Heart left ventricle (tissue), 16 donors: ENCODE data around the gene PTPRN2. TPM values are rescaled to one million over a fixed set of nuclear protein-coding genes. Genes with fewer than 3 reads are reported as not detected.

Experiments used
- ATAC-seq, 4 donors: fragments of 200-7000 bp; cut with Tn5 transposase; one replicate each; pipeline ENCODE4 v1.9.1; 2020 to 2022; ENCODE audit warnings: moderate library complexity in 4 of 4, mild to moderate bottlenecking in 3 of 4, moderate number of reproducible peaks in 1 of 4
- DNase-seq, 5 donors: peaks; one replicate each; pipeline ENCODE4 v3.0.0-alpha.2; 2020
- H3K27ac ChIP-seq, 12 donors: fragments of 200-600 bp; sonication (generic) in 4 of 12; one replicate each; pipeline versions ENCODE4 v1.5.0 to v1.8.0; 2016 to 2022; ENCODE audit warnings: mild to moderate bottlenecking in 2 of 12
- H3K27me3 ChIP-seq, 9 donors: fragments of 200-600 bp; sonication (generic) in 2 of 9; one replicate each; pipeline versions ENCODE4 v1.5.1 to v1.8.0; 2016 to 2022; ENCODE audit warnings: mild to moderate bottlenecking in 3 of 9
- H3K36me3 ChIP-seq, 9 donors: fragments of 200-600 bp; sonication (generic) in 2 of 9; one replicate each; pipeline versions ENCODE4 v1.5.0 to v1.8.0; 2018 to 2022; ENCODE audit warnings: mild to moderate bottlenecking in 2 of 9
- H3K4me1 ChIP-seq, 12 donors: fragments of 200-600 bp; sonication (generic) in 4 of 12; one replicate each; pipeline versions ENCODE4 v1.5.0 to v1.8.0; 2016 to 2022; ENCODE audit warnings: mild to moderate bottlenecking in 3 of 12
- H3K4me3 ChIP-seq, 12 donors: fragments of 200-600 bp; sonication (generic) in 4 of 12; one replicate each; pipeline versions ENCODE4 v1.5.0 to v1.8.0; 2017 to 2022; ENCODE audit warnings: mild to moderate bottlenecking in 9 of 12, moderate library complexity in 4 of 12
- H3K9me3 ChIP-seq, 12 donors: fragments of 200-600 bp; sonication (generic) in 4 of 12; one replicate each; pipeline versions ENCODE4 v1.5.0 to v1.8.0; 2016 to 2022; ENCODE audit warnings: mild to moderate bottlenecking in 1 of 12
- POLR2A ChIP-seq, 2 donors: fragments of 450-650 bp; IDR thresholded peaks; one replicate each; pipeline ENCODE4 v1.6.1; 2017; ENCODE audit warnings: antibody characterized with exemption in 2 of 2, mild to moderate bottlenecking in 2 of 2, moderate library complexity in 2 of 2
- WGBS, 4 donors: extraction: QIAGEN DNeasy Blood & Tissue Kit in 2 of 4; methylation state at CpG; one replicate each; pipeline versions ENCODE4 v1.1.5 to v1.1.7; 2013 to 2018; 5-methylcytosine and 5-hydroxymethylcytosine counted together
- intact Hi-C, 10 donors: fragments of 100-400 bp; cut with DNase I; formaldehyde crosslinking; loops; one replicate each; pipeline versions ENCODE4 v1.11.1 to v1.14.2; 2022
- polyA plus RNA-seq, 2 donors: library from polyadenylated mRNA; stranded (reverse); fragments of 200-250 nt; gene quantifications; one replicate each; pipeline ENCODE4 v1.2.3, GENCODE V29; 2013
- total RNA-seq, 9 donors: library from RNA; depleted of rRNA in 2 of 9; stranded (reverse); fragments of >200 nt in 2 of 9; fragmentation: NEBNext Ultra II Directional in 3 of 9; extraction: Animal tissue kit (Norgen Biotek cat#: 25700) in 3 of 9; gene quantifications; one replicate each; pipeline versions ENCODE4 v1.1.0 to v1.2.4, GENCODE V29; 2016 to 2023
- TF ChIP-seq, protein P1 (sequence below), 12 donors: fragments of 200-600 bp; sonication (generic) in 4 of 12; IDR thresholded peaks; one replicate each; pipeline versions ENCODE4 v1.5.0 to v1.8.0; 2018 to 2022; ENCODE audit warnings: antibody characterized with exemption in 12 of 12, mild to moderate bottlenecking in 5 of 12
- donor health status: ischemic (EF 13 %, LVEDD 7.1; RV severe dilation, severe dysfunction).
- donor health status: healthy with polysubstance abuse.
- donor health status: DM: no; HTN: yes; CAD: no.
- donor health status: DM: no; HTN: no; CAD: no.
- donor health status: ischemic (EF 25% LVEDD 6.9; RV normal size, moderate dysfunction).
- donor health status: ischemic (EF 25% LVEDD 5.7; RV mildly dilated, moderate dysfunction).
- donor health status: healthy.
- donor health status: DM: yes; HTN: yes; CAD: no.
- donor health status: ischemic (EF 35%, LVEDD 5.7; RV mildly dilated, moderate dysfunction).
- donor health status: nonischemic (EF 11% LVEDD 7.7; RV severe dilation, severe dysfunction).
- donor health status: DM: yes; HTN: yes; CAD: no.
- donor health status: PGD.
- donor health status: ischemic (EF 29% LVEDD 5.4; RV normal size, mild dysfunction).
- donor health status: nonischemic (EF 23%, LVEDD 6.1; RV moderate dilation, normal function).

PTPRN2 gene
- total and polyA plus RNA-seq, 11 donors: 0.61 to 2.3 (median 1.3) TPM

DNA sequence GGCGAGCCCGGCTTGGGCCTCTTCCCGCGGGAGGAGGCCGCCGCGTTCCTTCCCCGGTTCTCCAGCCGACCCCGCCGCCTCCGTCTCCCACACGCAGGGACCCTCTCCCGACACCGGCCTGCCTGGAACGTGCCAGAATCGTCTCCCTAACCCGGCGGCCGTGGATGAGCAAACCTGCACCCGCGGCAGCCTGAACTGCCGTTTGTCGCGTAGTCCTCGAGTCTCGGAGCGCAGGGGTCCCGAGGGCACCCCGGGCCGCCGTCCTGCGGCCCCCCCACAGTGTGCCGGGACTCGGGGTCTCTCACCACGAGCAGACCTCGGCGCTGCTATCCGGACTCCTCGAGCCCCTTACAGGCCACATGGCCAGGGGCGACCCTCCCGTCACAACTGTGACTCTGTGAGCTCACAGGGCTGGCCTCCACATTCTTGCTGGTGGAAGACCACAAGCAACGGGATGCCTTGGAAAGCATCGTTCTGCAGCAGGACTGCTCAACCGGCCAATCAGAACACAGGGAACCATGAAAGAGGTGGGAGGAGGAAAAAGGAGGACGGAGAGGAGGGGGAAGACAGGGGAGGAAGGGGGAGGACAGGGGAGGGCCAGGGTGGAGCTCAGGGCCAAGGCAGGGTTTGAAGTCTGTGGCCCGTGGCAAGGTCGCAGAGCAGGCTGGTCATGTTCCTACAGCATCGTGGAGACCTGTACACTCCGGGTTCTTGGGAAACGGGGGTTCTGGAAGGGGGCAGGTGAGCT, 973.9 kb downstream of the PTPRN2 start:
- intact Hi-C loops: no loop called here
- Histone ChIP-seq H3K4me1 (peaks cover 0 to 32% (median 7%) of the 10 kb centered on the region in 12 donors), H3K27ac (peak overlapping the region in 2 of 12 donors; percentile 22 to 38), H3K9me3 (no peaks in the 10 kb centered on the region), H3K36me3 (no peaks in the 10 kb centered on the region), H3K4me3 (peak overlapping the region; percentile 27 to 63 (median 48)), H3K27me3 (peaks cover 0 to 34% (median 8%) of the 10 kb centered on the region in 9 donors)
- no peak for TF ChIP-seq POLR2A (IDR thresholded peaks at IDR 0.05)
- TF ChIP-seq, protein P1, sequence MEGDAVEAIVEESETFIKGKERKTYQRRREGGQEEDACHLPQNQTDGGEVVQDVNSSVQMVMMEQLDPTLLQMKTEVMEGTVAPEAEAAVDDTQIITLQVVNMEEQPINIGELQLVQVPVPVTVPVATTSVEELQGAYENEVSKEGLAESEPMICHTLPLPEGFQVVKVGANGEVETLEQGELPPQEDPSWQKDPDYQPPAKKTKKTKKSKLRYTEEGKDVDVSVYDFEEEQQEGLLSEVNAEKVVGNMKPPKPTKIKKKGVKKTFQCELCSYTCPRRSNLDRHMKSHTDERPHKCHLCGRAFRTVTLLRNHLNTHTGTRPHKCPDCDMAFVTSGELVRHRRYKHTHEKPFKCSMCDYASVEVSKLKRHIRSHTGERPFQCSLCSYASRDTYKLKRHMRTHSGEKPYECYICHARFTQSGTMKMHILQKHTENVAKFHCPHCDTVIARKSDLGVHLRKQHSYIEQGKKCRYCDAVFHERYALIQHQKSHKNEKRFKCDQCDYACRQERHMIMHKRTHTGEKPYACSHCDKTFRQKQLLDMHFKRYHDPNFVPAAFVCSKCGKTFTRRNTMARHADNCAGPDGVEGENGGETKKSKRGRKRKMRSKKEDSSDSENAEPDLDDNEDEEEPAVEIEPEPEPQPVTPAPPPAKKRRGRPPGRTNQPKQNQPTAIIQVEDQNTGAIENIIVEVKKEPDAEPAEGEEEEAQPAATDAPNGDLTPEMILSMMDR (IDR thresholded peaks at IDR 0.05): no peak
- 38 to 53% (median 49%) methylated on average over 40 to 51 of the region's 51 CpGs for WGBS, 4 donors
- DNase-seq (no peak), ATAC-seq (peak in 1 of 4 donors; percentile 51)

DNA sequence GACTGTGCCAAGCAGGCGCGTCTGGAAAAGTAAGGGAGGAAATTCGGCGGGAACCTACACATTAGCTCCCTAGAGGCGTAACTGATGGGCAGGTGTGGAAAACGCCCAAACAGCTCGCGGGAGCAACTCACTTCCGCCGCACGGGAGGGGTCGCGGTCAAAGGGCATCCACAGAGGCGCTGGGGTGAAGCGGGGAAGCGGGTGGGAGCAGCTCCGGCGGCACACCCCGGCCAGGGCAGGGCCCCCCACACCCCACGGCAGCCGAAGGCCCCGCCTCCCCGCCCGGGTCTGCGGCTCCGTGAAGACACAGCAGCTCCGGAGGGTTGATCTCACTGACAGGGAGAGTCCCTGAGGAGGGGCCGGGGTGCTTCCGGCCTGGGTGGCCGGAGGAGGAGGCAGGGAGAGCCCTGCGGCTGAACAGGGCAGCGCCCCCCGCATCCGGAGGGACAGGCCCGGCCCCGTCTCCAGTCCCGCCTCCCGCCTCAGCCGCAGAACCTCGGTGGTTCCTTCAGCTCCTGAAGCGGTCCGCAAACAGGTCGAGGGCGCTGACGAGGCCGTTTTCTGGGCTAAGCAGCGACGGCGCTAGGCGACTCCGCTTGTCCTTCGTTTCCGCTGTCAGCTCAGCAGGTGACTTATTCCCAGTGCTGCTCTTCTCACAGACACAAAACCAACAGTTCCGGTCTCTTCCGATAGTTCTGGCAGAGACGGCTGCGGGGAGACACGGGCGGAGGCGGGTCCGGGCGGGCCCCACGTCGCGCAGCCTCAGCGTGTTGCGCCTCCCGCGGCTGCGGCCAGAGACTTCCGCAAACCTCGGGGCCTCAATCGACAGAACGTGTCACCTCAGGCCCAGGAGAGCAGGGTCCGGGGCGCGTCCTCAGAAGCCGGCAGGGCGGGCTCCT, 974.7 kb downstream of the PTPRN2 start:
- DNase-seq: peak; percentile 22 to 78 (median 57)
- Histone ChIP-seq H3K27me3 (peaks cover 0 to 34% (median 8%) of the 10 kb centered on the region in 9 donors), H3K9me3 (no peaks in the 10 kb centered on the region), H3K4me1 (peaks cover 0 to 32% (median 7%) of the 10 kb centered on the region in 12 donors), H3K36me3 (no peaks in the 10 kb centered on the region), H3K27ac (peak overlapping the region in 2 of 12 donors; percentile 22 to 38), H3K4me3 (peak overlapping the region; percentile 27 to 63 (median 48))
- intact Hi-C loops: no loop called here
- TF ChIP-seq, protein P1 (IDR thresholded peaks at IDR 0.05): no peak
- TF ChIP-seq POLR2A (IDR thresholded peaks at IDR 0.05): no peak
- peak in 3 of 4 donors; percentile 31 to 66 (median 60) for ATAC-seq
- 7 to 40% (median 24%) methylated on average over 41 to 79 of the region's 79 CpGs for WGBS, 4 donors

DNA sequence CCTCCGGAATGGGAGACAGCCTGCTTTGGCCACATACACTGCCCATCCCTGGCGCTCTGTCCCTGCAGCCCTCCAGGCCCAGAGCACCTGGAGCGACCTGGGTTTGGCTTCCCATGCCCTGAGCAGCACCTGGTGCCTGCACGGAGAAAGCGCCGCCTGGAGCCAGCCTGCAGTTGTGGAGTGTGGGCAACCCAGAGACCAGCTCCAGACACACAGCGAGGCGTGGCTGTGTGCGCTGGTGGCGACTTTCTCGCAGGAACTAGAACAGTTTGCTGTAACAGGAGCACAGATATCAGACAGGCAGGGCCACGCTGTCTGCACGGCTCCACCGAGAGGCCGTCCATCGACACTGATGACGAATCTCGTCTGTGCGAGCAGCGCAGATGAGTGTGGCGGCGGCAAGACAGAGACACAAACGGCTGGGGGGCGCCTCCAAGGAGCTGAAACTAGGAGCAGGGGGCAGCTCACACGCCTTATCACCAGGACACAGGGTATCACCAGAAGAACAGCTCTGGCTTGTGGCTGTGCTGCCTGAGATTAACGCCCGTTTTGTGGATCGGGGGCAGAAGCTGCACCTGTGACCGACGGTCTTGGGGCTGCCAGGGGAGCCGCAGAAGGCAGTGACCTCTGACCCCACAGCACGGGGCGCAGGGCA, 975.5 kb downstream of the PTPRN2 start:
- TF ChIP-seq, protein P1 (IDR thresholded peaks at IDR 0.05): no peak
- no peak for TF ChIP-seq POLR2A (IDR thresholded peaks at IDR 0.05)
- intact Hi-C loops: no loop called here
- DNase-seq: peak in 1 of 5 donors; percentile 58
- H3K9me3 ChIP-seq: no peaks in the 10 kb centered on the region
- no peaks in the 10 kb centered on the region for H3K36me3 ChIP-seq
- H3K4me1 ChIP-seq: peaks cover 0 to 32% (median 7%) of the 10 kb centered on the region in 12 donors
- peak overlapping the region in 10 of 12 donors; percentile 41 to 63 (median 52) for H3K4me3 ChIP-seq
- H3K27me3 ChIP-seq: peaks cover 0 to 34% (median 8%) of the 10 kb centered on the region in 9 donors
- 62 to 78% (median 70%) methylated on average over 27 to 33 of the region's 33 CpGs for WGBS, 4 donors
- no peak overlapping the region for H3K27ac ChIP-seq
- no peak for ATAC-seq
